ENCODE measurements around the gene SLC25A26. TPM values are rescaled to one million over a fixed set of nuclear protein-coding genes. Genes with fewer than 3 reads are reported as not detected.
"Not testable (repeated sequence)": the region's sequence is repeated elsewhere in the genome, so short reads cannot be mapped to it uniquely, and the experiment has no call there.

SLC25A26 gene
- total RNA-seq, 1 donor from 2014 or later = 18.0 TPM

DNA sequence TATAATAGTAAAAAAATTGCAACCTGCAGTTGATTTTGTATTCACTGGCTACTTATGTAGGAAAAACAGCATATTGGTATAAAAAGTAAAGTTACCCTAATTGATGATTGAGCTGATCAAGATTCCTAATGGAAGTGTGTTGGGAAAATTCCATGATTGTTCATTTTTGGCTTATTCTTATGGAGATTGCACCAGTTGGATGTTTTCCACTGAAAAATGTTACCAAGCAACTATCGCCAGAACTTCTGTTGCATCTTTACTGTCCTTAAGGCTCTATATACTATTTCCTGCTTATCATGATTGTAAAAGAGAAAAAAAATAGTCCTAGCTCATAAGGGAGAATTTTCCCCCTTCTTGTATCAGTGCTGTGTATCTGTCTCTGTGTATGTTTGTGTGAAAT lies 48.6 kb downstream of the SLC25A26 start:
- DNase-seq = no peak
- TF ChIP-seq, protein P1, sequence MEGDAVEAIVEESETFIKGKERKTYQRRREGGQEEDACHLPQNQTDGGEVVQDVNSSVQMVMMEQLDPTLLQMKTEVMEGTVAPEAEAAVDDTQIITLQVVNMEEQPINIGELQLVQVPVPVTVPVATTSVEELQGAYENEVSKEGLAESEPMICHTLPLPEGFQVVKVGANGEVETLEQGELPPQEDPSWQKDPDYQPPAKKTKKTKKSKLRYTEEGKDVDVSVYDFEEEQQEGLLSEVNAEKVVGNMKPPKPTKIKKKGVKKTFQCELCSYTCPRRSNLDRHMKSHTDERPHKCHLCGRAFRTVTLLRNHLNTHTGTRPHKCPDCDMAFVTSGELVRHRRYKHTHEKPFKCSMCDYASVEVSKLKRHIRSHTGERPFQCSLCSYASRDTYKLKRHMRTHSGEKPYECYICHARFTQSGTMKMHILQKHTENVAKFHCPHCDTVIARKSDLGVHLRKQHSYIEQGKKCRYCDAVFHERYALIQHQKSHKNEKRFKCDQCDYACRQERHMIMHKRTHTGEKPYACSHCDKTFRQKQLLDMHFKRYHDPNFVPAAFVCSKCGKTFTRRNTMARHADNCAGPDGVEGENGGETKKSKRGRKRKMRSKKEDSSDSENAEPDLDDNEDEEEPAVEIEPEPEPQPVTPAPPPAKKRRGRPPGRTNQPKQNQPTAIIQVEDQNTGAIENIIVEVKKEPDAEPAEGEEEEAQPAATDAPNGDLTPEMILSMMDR (IDR thresholded peaks at IDR 0.05) = no peak
- H3K4me3 ChIP-seq = no peak overlapping the region
- intact Hi-C loops (cut with DNase I) = no loop called here
- H3K36me3 ChIP-seq = peaks cover 3% of the 10 kb centered on the region
- no peaks in the 10 kb centered on the region for H3K27me3 ChIP-seq
- no peak for ATAC-seq
- no peak overlapping the region for H3K27ac ChIP-seq
- H3K9me3 ChIP-seq = no peaks in the 10 kb centered on the region
- H3K4me1 ChIP-seq = peaks cover 4% of the 10 kb centered on the region

DNA sequence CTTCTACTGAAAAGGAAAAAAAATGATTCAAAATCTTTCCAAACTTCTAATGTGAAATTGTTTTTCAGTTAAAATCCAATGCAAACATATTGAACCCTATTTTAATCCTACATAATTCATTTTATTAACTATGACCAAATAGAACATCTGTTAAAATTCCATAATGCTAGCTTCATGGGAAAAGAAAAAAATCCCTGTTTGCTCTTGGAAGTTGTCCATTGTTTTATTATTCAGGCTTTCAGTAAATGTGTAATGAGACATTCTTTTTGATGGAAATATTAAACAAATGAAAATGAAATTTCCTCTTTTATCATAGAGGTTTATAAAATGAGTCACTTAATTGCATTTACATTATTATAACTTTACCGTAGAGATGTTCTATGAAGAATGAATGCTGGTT lies 49.5 kb downstream of the SLC25A26 start:
- no peak overlapping the region for H3K27ac ChIP-seq
- intact Hi-C loops (cut with DNase I) = no loop called here
- TF ChIP-seq, protein P1 (IDR thresholded peaks at IDR 0.05) = no peak
- no peak for ATAC-seq
- H3K27me3 ChIP-seq = no peaks in the 10 kb centered on the region
- no peak for DNase-seq
- H3K36me3 ChIP-seq = no peaks in the 10 kb centered on the region
- H3K9me3 ChIP-seq = no peaks in the 10 kb centered on the region
- no peak overlapping the region for H3K4me3 ChIP-seq
- H3K4me1 ChIP-seq = peaks cover 4% of the 10 kb centered on the region

DNA sequence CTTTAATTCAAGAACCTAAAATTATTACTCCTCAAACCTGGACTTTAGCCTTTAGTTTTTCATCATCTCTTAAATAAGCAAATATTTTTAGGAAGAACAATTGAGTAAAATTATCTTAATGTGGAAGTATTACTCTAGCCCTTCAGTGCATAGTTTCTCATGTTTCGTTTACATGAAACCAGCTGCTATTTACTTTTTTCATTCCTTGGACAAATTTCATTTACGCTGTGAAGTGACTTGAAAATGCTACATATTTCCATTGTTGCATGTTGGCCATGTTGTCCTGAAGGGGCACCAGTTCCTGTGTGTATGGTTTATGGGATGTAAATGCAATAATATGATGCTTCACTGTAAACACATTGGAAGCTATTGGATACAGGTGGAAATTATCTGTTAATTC lies 49.9 kb downstream of the SLC25A26 start:
- H3K36me3 ChIP-seq = no peaks in the 10 kb centered on the region
- no peak overlapping the region for H3K4me3 ChIP-seq
- no peaks in the 10 kb centered on the region for H3K27me3 ChIP-seq
- no peak for DNase-seq
- peaks cover 4% of the 10 kb centered on the region for H3K4me1 ChIP-seq
- H3K27ac ChIP-seq = no peak overlapping the region
- ATAC-seq = no peak
- TF ChIP-seq, protein P1 (IDR thresholded peaks at IDR 0.05) = no peak
- intact Hi-C loops (cut with DNase I) = no loop called here
- H3K9me3 ChIP-seq = no peaks in the 10 kb centered on the region

DNA sequence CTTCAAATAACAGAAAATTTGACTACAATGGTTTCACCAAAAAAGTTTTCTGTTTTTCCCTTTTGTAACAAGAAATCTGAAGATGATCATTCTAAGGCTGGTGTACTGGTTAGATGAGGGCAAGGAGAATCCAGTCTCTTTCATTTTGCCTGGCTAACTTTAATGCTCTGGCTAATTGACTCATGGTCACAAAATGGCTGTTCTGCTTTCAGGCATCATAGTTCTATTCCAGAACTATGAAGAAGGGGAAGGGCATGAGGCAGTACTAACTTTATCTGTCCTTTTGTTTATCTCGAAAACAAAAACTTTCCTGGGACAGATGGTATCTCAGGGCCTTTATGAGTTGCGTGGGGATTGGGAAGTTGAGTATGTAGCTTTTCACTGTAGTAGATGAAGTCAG lies 50.4 kb downstream of the SLC25A26 start:
- ATAC-seq (no peak), DNase-seq (no peak)
- no peak overlapping the region for H3K27ac ChIP-seq
- TF ChIP-seq, protein P1 (IDR thresholded peaks at IDR 0.05) = no peak
- H3K4me3 ChIP-seq = no peak overlapping the region
- intact Hi-C loops (cut with DNase I) = no loop called here
- no peaks in the 10 kb centered on the region for H3K27me3 ChIP-seq
- H3K9me3 ChIP-seq = no peaks in the 10 kb centered on the region
- no peaks in the 10 kb centered on the region for H3K36me3 ChIP-seq
- H3K4me1 ChIP-seq = peaks cover 4% of the 10 kb centered on the region

DNA sequence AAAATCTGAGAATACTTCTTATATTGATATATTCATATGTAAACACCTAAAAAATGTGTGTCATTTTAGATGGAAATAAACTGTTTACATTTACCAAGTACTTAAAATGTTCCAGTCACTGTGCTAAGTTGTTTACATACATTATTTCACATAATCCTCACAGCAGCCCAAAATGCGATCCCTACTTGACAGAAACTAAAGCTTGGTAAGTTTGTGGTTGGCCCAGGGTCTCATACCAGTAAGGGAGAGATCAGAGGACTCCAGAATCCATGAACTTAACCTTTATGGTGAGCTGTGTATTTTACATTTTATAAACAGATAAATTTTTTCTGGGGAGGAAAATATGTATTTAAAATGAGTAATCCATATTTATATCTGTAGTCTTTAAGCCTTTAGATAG lies 51.2 kb downstream of the SLC25A26 start:
- no peaks in the 10 kb centered on the region for H3K9me3 ChIP-seq
- no peak overlapping the region for H3K27ac ChIP-seq
- no peak for DNase-seq
- TF ChIP-seq, protein P1 (IDR thresholded peaks at IDR 0.05) = no peak
- peaks cover 3% of the 10 kb centered on the region for H3K4me1 ChIP-seq
- H3K36me3 ChIP-seq = no peaks in the 10 kb centered on the region
- no peaks in the 10 kb centered on the region for H3K27me3 ChIP-seq
- intact Hi-C loops (cut with DNase I) = no loop called here
- ATAC-seq = no peak
- H3K4me3 ChIP-seq = no peak overlapping the region

DNA sequence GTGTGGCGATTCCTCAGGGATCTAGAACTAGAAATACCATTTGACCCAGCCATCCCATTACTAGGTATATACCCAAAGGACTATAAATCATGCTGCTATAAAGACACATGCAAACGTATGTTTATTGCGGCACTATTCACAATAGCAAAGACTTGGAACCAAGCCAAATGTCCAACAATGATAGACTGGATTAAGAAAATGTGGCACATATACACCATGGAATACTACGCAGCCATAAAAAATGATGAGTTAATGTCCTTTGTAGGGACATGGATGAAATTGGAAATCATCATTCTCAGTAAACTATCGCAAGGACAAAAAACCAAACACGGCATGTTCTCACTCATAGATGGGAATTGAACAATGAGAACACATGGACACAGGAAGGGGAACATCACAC lies 54.0 kb downstream of the SLC25A26 start:
- H3K4me1 ChIP-seq; H3K36me3 ChIP-seq; H3K4me3 ChIP-seq; H3K27me3 ChIP-seq; H3K27ac ChIP-seq; intact Hi-C loops (cut with DNase I); H3K9me3 ChIP-seq; DNase-seq; ATAC-seq: not testable (repeated sequence)
